ENCODE data around the gene SLC22A7.

Gene SLC22A7

GRCh38 chr6:43283905-43284304 is 14.2 kb upstream of the SLC22A7 start:
- DNase-seq = no peak

GRCh38 chr6:43284991-43285781 is 12.9 kb upstream of the SLC22A7 start:
- no peak for DNase-seq

GRCh38 chr6:43285832-43286231 is 12.2 kb upstream of the SLC22A7 start:
- DNase-seq = no peak

DNA sequence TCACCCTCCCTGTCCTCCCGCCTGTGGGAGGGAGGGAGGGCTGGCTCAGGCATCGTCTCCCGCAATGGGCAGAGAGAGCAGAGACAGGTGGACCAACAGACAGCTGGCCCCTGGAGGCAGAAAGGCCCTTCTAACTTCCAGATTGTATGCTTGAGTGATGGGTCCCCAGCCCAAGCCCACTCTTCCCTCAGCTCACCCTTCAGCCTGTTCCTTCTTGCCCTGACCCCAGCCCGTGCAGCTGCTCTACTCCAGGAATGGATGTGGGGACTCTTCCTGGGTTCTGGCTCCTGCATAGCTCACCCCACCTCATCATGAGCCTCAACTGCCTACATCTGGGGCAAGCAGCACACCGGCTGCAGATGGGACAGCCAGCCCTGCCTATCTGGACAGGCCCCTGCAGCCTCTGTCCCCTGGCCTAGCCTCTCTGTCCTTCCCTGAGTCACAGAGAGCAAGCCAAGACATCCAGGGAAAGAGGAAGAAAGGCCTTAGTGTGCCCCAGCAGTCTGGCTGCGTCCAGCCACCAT is 11.5 kb upstream of the SLC22A7 start:
- DNase-seq = no peak

DNA sequence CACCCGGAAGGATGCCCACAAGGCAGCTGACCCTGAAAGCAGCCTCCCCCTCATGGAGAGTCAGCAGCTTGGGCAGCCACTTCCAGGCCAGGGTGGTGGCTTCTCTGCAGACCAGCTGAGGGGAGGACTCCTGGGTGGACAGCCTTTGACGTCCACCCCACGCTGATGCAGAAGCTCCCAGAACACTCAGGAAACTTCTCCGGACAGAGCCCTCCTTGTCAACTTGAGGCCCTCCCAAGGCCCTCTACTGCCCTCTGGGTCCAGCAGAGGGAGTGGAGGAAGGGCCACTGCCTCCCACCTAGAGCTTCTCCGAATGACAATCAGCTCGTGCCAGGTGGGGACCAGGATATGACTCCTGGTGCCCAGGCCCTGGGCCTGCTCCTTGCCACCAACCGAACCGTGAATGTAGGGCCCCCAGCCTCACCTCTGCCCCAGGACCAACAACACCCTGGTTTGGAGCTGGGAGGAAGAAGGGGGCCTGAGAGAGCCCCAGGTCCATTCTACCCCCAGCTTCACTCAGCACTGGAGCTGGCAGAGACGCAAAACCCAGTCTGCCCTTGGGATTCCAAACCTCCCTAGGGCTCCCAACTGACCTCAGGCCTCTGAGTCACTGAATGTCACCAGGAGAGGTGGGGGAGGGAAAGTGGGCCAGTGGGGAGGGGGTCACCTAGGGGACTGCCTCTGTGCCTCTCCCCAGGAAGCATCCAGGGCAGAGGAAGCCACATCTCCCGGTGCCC is 10.9 kb upstream of the SLC22A7 start:
- no peak for DNase-seq

DNA sequence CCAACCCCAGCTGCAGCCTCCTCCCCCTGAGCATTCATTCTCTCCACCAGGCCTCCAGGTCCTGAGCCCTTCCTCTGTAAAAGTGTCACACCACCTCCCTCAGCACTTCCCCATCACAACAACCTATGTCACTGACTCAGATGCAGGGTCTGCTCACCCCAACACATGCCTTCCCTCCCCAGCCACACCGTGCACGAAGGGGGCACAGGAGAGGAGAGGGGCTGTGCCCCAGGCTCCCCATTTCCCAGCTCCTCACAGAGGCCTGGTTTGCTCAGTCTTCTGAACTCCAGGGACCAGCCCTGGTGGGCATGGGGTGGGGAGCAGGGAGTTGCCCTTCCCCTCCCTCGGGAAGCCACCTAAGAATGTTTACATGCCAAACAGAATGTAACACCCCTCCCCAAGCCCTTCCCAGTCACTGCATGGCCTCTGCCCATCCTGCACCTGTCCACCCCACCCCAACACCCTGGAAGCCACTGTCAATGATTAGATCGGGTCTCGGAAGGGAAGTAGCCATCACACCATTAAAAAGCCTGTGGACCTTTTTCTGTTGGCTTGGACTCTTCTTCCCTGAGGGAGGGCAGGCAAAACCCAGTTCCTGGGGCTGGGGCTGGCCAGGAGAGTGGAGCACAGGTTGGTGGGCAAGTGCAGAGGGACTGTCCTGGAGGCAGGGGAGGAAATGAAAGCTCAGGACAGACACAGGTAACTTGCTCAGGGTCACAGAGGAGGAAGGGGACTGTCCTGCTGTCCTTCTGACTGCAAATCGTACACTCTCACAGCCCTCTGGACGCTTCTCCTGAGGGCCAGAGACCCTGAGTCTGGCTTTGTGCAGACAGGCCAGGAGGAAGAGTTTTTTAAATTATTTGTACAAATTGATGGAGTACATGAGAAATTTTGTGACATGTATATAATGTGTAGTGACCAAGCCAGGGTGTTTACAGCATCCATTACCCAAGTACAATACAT is 10.1 kb upstream of the SLC22A7 start:
- DNase-seq = no peak

GRCh38 chr6:43290339-43290904 is 7.6 kb upstream of the SLC22A7 start:
- DNase-seq = no peak

- no peak for DNase-seq
Observed at GRCh38 chr6:43290905-43291355, 7.1 kb upstream of the SLC22A7 start.

DNA sequence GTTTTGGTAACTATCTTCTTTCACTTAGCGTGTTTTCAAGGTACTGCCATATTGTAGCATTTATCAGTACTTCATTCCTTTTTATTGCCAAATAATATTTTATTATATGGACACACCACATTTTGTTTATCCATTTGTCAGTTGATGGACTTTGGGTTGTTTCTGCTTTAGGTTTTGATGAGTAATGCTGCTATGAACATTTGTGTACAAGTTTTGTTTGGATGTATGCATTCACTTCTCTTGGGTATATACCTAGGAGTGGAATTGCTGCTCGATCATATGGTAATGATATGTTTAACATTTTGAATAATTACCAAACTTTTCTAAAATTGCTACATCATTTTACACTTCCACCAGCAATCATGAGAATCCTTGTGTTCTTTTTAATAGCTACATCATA is 6.4 kb upstream of the SLC22A7 start:
- DNase-seq = no peak

- no peak for DNase-seq
Observed at GRCh38 chr6:43292341-43292740, 5.7 kb upstream of the SLC22A7 start.

GRCh38 chr6:43292763-43293318 is 5.2 kb upstream of the SLC22A7 start:
- DNase-seq = no peak

DNA sequence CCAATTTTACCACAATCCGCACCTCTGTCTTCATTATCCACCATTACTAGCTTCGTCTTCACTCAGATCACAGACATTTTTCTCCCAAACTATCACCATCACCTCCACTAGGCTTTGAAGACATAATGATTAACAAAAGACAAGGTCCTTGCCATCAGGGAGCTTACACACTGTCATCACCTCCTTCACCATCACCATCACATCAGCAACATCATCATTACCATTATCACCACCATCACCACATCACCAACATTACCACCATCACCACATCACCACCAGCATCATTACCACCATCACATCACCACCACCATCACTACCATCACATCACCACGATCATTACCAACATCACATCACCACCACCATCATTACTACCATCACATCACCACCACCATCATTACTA is 4.4 kb upstream of the SLC22A7 start:
- no peak for DNase-seq

DNA sequence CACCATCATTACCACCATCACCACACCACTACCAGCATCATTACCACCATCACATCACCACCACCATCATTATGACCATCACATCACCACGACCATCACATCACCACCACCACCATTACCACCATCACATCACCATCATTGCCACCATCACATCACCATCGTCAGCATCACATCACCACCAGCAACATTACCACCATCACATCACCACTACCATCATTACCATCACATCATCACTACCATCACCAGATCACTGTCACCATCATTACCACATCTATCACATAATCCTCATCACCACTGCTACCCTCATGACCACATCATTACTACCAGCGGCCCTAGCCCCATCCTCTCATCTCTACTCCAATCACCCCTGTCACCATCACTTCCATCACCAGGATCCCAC is 3.5 kb upstream of the SLC22A7 start:
- DNase-seq = no peak

GRCh38 chr6:43295456-43295855 is 2.6 kb upstream of the SLC22A7 start:
- no peak for DNase-seq

DNA sequence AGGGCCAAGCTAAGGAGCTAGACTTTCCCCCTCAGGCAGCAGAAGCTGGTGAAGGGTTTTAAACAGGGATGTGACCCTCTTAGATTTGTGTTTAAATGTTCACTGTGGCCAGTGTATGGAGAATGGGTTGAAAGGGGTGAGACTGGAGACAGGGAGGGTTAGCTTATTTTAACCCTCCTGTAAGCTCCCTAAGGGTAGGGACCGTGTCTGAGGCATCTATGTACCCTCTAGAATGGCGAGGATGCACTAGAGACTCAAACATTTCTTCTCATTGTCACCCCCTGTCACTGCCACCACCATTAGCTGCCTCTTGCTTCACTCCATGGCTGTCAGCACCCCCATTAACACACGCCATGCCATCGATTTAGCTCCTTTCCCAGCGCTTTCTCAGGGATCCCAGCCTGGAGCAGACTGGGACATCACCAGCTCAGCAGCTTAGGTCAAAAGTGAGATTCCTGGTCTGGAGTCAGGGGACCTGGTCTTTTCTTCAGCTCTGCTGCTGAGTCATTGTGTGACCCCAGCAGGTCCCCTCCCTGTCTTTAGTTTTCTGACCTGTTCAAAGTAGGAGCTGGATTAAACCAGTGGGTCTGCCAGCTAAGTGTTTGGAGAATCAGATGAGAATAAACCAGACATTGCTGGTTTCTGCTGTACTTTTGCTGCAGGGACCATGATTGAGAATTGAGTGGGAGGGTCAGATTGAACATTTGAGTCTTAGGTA is 1.1 kb upstream of the SLC22A7 start:
- DNase-seq = no peak

- no peak for DNase-seq
Observed at GRCh38 chr6:43298565-43299337, 691 bp downstream of the SLC22A7 start.

DNA sequence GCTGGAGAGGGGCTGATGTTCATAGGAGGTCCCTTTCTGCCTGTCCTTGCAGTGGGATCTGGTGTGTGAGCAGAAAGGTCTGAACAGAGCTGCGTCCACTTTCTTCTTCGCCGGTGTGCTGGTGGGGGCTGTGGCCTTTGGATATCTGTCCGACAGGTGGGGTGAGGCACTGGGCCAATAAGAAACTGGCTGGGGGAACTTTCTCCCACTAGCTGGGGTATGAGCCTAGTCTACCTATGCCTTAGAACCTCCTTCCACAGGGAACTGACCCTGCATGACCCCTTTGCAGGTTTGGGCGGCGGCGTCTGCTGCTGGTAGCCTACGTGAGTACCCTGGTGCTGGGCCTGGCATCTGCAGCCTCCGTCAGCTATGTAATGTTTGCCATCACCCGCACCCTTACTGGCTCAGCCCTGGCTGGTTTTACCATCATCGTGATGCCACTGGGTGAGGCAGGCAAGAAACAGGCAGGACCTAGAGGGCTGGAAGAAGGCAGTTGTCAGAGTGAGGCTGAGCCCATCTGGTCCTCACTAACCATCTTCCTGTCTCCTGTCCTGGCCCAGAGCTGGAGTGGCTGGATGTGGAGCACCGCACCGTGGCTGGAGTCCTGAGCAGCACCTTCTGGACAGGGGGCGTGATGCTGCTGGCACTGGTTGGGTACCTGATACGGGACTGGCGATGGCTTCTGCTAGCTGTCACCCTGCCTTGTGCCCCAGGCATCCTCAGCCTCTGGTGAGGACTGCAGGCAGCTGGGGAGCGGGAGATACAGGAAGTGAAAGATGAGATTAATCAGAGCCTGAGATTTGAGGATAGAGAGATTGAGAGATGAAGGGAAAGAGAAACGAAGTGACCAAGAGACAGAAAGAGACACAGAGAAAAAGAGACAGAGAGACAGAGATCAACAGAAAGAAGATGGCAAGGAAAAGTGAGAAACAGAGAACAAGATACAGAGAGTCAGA is 1.6 kb downstream of the SLC22A7 start:
- DNase-seq = no peak

- no peak for DNase-seq
Observed at GRCh38 chr6:43301081-43301870, 3.2 kb downstream of the SLC22A7 start.

- DNase-seq = no peak
Observed at GRCh38 chr6:43302126-43302525, 4.1 kb downstream of the SLC22A7 start.

Measured in NCI-H2107 (cell line).